Naive B cell (primary cell): ENCODE measurements around the gene DUSP7. TPM values are rescaled to one million over a fixed set of nuclear protein-coding genes. Genes with fewer than 3 reads are reported as not detected.

ENCODE experiments used
- ATAC-seq, 2 donors: fragments of 150-1000 bp; cut with Tn5 transposase; 2 replicates each; pipeline ENCODE4 v1.10.0; 2021; ENCODE audit warnings: low read depth in 2 of 2, mild to moderate bottlenecking in 2 of 2, moderate library complexity in 2 of 2
- DNase-seq: peaks from one replicate; pipeline ENCODE4 v3.0.0; 2022
- H3K27ac Mint-ChIP-seq, 6 donors: one replicate each; pipeline ENCODE4 v1.8.0; 2020 to 2022; ENCODE audit warnings: mild to moderate bottlenecking in 6 of 6, mixed read lengths in 6 of 6, moderate library complexity in 5 of 6, inconsistent platforms in 2 of 6
- H3K27me3 Mint-ChIP-seq, 3 donors: one replicate each; pipeline ENCODE4 v1.8.0; 2021 to 2022; ENCODE audit warnings: mixed read lengths in 3 of 3, mild to moderate bottlenecking in 1 of 3
- H3K36me3 Mint-ChIP-seq, 2 donors: one replicate each; pipeline ENCODE4 v1.8.0; 2020 to 2022; ENCODE audit warnings: mixed read lengths in 2 of 2, inconsistent platforms in 1 of 2, mild to moderate bottlenecking in 1 of 2
- H3K4me1 Mint-ChIP-seq, 3 donors: one replicate each; pipeline ENCODE4 v1.8.0; 2020 to 2022; ENCODE audit warnings: mixed read lengths in 3 of 3, inconsistent platforms in 1 of 3, mild to moderate bottlenecking in 1 of 3, moderate library complexity in 1 of 3
- H3K4me3 Mint-ChIP-seq, 8 donors: one replicate each; pipeline ENCODE4 v1.8.0; 2020 to 2022; ENCODE audit warnings: mild to moderate bottlenecking in 8 of 8, mixed read lengths in 8 of 8, moderate library complexity in 8 of 8, inconsistent platforms in 2 of 8
- H3K9me3 Mint-ChIP-seq, 7 donors: one replicate each; pipeline ENCODE4 v1.8.0; 2020 to 2022; ENCODE audit warnings: mixed read lengths in 7 of 7, mild to moderate bottlenecking in 5 of 7, inconsistent platforms in 2 of 7, moderate library complexity in 1 of 7
- polyA plus RNA-seq, 6 donors: library from polyadenylated mRNA; unstranded; fragments of 300-500 nt; fragmentation: Illumina TruSeq; gene quantifications; one replicate each; pipeline ENCODE4 v1.2.3, GENCODE V29; 2021; ENCODE audit warnings: low read depth in 6 of 6

DUSP7 gene
- under 1 TPM in 5 of 6 donors, not detected in 1; 0.11 to 0.82 (median 0.62) TPM for polyA plus RNA-seq

DNA sequence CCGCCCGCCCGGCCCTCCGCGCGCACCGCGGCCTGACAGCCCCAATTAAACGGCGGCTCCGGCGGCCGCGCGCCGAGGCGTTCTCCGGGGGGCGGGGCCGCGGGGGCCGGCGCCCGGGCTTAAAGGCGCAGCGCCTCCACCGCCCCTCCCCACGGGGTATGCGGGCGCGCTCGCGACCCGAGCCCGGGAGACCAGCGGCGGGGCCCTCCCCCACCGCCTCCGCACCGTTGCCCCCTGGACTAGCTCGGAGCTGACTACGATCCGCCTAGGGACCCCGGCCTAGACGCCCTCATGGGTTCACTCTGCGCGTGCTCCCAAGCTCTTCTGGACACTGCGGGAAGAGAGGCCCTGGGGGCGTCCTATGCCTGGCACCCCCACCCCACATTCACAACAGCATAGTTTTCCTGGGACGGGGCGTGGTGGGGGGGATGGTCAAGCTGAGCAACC lies at the start of gene DUSP7:
Gene DUSP7 (minus strand): TSS at position 51 of the 447 bp plus-strand sequence. CDS start 205 bp downstream, outside the sequence.
- DNase-seq (peak; percentile 67), ATAC-seq (peak; percentile 38)
- no peaks in the 10 kb centered on the region for H3K27me3 Mint-ChIP-seq
- peak within 1 kb of the TSS; percentile 88 to 96 (median 93) for H3K4me3 Mint-ChIP-seq
- H3K27ac Mint-ChIP-seq = peak within 1 kb of the TSS; percentile 75 to 95 (median 86)
- peaks cover 41 to 58% (median 55%) of the 10 kb centered on the region in 3 donors for H3K4me1 Mint-ChIP-seq
- no peaks in the 10 kb centered on the region for H3K9me3 Mint-ChIP-seq
- H3K36me3 Mint-ChIP-seq = no peaks in the 10 kb centered on the region

GRCh38 chr3:52104684-52105640 lies 48.6 kb upstream of the DUSP7 start:
- Mint-ChIP-seq H3K4me1 (peaks cover 7 to 14% (median 13%) of the 10 kb centered on the region in 3 donors), H3K27ac (peak overlapping the region in 1 of 6 donors; percentile 19), H3K27me3 (peaks cover 0 to 8% (median 0%) of the 10 kb centered on the region in 3 donors), H3K4me3 (no peak overlapping the region), H3K36me3 (peaks cover 8 to 11% of the 10 kb centered on the region in 2 donors), H3K9me3 (peaks cover 3 to 25% (median 16%) of the 10 kb centered on the region in 7 donors)
- no peak for DNase-seq
- ATAC-seq = no peak

GRCh38 chr3:52102934-52103333 lies 46.6 kb upstream of the DUSP7 start:
- peaks cover under 1 to 3% (median 3%) of the 10 kb centered on the region in 3 donors for H3K4me1 Mint-ChIP-seq
- no peak for DNase-seq
- H3K9me3 Mint-ChIP-seq = peaks cover 3 to 25% (median 16%) of the 10 kb centered on the region in 7 donors
- no peak for ATAC-seq
- H3K27ac Mint-ChIP-seq = no peak overlapping the region
- no peak overlapping the region for H3K4me3 Mint-ChIP-seq
- H3K36me3 Mint-ChIP-seq = peaks cover 10 to 15% of the 10 kb centered on the region in 2 donors
- peaks cover 0 to 8% (median 0%) of the 10 kb centered on the region in 3 donors for H3K27me3 Mint-ChIP-seq

DNA sequence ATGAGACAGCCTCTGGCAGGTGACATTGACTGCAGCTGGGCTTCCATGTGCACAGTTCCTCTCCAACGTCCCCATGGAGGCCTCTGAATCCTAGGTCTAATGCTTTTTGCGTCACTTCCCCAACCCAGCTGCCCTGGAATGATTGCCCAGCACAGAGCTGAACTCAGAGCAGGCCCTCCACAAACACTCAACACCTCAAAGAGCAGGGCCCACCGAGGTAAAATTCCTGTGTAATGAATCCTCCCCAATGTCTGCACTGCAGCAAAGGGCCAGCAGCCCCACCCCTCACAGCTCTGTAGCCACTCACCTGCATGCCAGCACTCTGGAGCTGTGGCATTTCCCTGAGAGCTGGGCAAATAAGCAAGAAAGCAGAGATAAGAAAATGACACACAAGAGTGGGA lies 42.6 kb upstream of the DUSP7 start:
- DNase-seq (no peak), ATAC-seq (no peak)
- no peaks in the 10 kb centered on the region for H3K4me1 Mint-ChIP-seq
- no peaks in the 10 kb centered on the region for H3K27me3 Mint-ChIP-seq
- peaks cover 10 to 15% of the 10 kb centered on the region in 2 donors for H3K36me3 Mint-ChIP-seq
- no peak overlapping the region for H3K27ac Mint-ChIP-seq
- H3K9me3 Mint-ChIP-seq = peaks cover 3 to 25% (median 16%) of the 10 kb centered on the region in 7 donors
- H3K4me3 Mint-ChIP-seq = no peak overlapping the region

DNA sequence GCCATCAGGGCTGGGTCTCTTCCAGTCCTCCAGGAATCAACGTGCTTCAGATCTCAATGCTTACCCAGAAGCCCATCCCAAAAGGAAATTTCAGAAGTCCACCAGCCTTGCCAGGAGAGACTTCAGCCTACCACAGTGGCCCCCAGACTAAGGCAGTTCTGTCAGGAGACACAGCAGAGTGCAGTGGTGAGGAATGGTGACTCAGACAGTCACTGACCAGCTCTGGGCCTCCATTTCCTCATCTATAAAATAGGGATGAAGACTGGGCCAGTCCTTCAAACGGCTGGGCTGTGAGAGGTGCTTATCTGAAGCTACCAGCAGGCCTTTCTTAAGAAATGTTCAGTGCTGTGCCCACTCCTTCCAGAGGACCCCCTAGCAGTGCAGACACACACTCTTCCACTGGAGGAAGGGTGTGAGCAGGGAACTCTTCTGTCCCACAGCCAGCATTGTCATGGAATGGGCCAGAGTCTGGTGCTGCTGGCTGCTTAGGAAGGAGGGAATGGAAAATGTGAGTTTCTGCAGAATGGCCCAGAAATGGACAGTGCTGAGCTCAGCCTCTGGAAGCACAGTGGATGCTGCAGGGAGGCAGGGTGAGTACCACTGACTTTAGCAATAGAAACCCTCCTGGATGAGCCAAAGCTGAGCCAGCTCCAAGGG lies 41.6 kb upstream of the DUSP7 start:
- Mint-ChIP-seq H3K27ac (no peak overlapping the region), H3K4me1 (no peaks in the 10 kb centered on the region), H3K9me3 (peaks cover 3 to 25% (median 16%) of the 10 kb centered on the region in 7 donors), H3K27me3 (no peaks in the 10 kb centered on the region), H3K4me3 (no peak overlapping the region), H3K36me3 (peaks cover 10 to 15% of the 10 kb centered on the region in 2 donors)
- ATAC-seq (no peak), DNase-seq (no peak)

GRCh38 chr3:52095990-52096775 lies 39.8 kb upstream of the DUSP7 start:
- Mint-ChIP-seq H3K9me3 (peaks cover 1 to 12% (median 7%) of the 10 kb centered on the region in 7 donors), H3K4me3 (no peak overlapping the region), H3K36me3 (peaks cover 10 to 15% of the 10 kb centered on the region in 2 donors), H3K4me1 (peaks cover 0 to 1% (median 0%) of the 10 kb centered on the region in 3 donors), H3K27me3 (no peaks in the 10 kb centered on the region), H3K27ac (peak overlapping the region in 1 of 6 donors; percentile 52)
- DNase-seq (no peak), ATAC-seq (no peak)

DNA sequence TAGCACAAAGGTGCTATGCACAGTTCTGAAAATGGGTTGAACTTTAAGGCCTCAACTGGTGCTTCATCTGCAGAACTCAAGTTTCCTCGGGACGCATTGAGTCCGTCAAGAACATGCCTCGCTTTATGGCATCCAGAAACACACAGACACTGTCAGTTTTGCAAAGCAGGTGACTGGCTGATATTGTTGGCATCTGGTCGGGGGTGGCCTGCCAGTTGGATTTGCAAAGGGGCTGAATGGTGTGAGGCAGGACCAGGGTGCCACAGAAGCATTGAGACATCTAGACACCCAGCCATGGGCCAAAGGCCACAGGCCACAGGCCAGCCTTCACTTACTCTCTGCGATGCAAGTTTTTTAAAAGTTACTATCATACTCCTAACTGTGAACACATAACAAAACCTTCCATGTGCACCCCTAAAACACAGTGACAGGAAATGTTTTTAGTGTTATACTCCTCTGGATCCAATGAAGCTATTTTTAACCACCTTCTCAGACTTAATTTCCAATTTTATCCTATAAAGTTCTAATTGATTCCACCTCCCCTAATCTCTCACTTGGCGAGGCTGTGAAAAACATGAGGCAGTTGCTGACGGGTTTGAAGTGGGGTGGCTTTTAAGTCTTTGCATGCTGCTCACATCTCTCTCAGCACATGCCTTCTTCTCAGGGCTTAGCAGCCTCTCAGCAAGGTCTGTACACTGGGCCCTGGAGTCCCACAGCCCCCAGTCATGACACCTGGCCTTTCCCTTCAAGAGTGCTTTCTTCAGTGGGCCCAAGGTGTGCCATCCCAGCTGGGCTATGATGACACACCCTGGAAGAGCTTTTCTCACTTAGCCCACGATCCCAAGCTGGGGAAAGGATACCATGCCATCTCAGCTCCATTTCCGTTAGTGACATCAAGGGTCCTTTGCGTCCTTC lies 38.5 kb upstream of the DUSP7 start:
- H3K4me1 Mint-ChIP-seq = peaks cover 0 to 1% (median 0%) of the 10 kb centered on the region in 3 donors
- DNase-seq (no peak), ATAC-seq (no peak)
- H3K4me3 Mint-ChIP-seq = no peak overlapping the region
- peaks cover under 1 to 2% of the 10 kb centered on the region in 2 donors for H3K36me3 Mint-ChIP-seq
- H3K9me3 Mint-ChIP-seq = no peaks in the 10 kb centered on the region
- no peaks in the 10 kb centered on the region for H3K27me3 Mint-ChIP-seq
- H3K27ac Mint-ChIP-seq = no peak overlapping the region

DNA sequence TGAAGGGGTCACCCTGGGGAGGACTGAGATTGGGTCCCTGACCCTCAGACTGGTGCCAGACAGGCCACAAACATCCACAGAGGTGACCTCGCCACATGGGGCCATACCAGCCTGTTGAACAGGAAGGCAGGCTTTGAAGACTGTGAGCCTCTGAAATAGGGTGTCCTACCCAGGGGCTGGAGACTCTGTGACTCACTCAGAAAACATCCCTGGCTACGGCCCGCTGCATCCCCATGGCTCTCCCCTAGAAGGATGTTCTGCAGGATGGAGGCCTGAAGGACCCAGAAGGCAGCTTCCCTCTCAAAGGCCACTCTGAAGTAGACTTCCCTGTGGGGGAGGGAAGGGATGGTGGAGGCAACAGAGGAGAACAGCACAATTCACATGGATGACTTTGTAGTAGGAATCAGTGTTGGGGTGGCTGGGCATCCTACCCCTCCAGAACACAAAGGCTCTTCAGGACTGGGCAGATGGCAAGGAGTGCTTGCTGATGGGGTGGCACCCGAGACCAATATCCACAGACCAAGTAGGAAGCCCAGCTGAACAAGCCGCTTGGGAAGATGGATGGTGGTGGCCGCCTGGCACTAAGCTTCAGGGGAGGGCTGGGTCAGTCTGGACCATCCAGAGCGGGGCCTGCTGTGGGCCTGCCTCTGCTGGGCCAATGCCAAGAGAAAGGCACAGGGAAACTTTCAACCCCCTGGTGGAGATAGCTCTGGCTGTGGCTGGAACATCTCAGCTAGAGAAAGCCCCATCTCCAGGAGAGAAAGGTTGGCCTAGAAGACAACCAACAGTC lies 37.6 kb upstream of the DUSP7 start:
- no peaks in the 10 kb centered on the region for H3K36me3 Mint-ChIP-seq

GRCh38 chr3:52092891-52093290 lies 36.5 kb upstream of the DUSP7 start:
- H3K36me3 Mint-ChIP-seq = no peaks in the 10 kb centered on the region
- H3K27me3 Mint-ChIP-seq = no peaks in the 10 kb centered on the region
- H3K9me3 Mint-ChIP-seq = no peaks in the 10 kb centered on the region
- ATAC-seq (no peak), DNase-seq (no peak)
- peaks cover 0 to 1% (median 0%) of the 10 kb centered on the region in 3 donors for H3K4me1 Mint-ChIP-seq
- H3K27ac Mint-ChIP-seq = peak overlapping the region in 1 of 6 donors; percentile 47
- H3K4me3 Mint-ChIP-seq = no peak overlapping the region

More for the DNA sequence above, 37.6 kb upstream of the DUSP7 start:
- Mint-ChIP-seq H3K4me1 (peaks cover 0 to 1% (median 0%) of the 10 kb centered on the region in 3 donors), H3K27ac (no peak overlapping the region), H3K9me3 (no peaks in the 10 kb centered on the region), H3K27me3 (no peaks in the 10 kb centered on the region), H3K4me3 (peak overlapping the region in 1 of 8 donors; percentile 1)
- ATAC-seq = no peak
- DNase-seq = no peak

GRCh38 chr3:52092271-52092660 lies 35.9 kb upstream of the DUSP7 start:
- peak overlapping the region in 1 of 6 donors; percentile 54 for H3K27ac Mint-ChIP-seq
- peaks cover 2 to 6% (median 3%) of the 10 kb centered on the region in 3 donors for H3K4me1 Mint-ChIP-seq
- H3K36me3 Mint-ChIP-seq = no peaks in the 10 kb centered on the region
- no peaks in the 10 kb centered on the region for H3K27me3 Mint-ChIP-seq
- H3K4me3 Mint-ChIP-seq = no peak overlapping the region
- no peak for DNase-seq
- no peaks in the 10 kb centered on the region for H3K9me3 Mint-ChIP-seq
- ATAC-seq = no peak

GRCh38 chr3:52091586-52092270 lies 35.4 kb upstream of the DUSP7 start:
- no peak overlapping the region for H3K4me3 Mint-ChIP-seq
- no peaks in the 10 kb centered on the region for H3K36me3 Mint-ChIP-seq
- no peak for DNase-seq
- ATAC-seq = no peak
- H3K9me3 Mint-ChIP-seq = no peaks in the 10 kb centered on the region
- peaks cover 7 to 11% (median 9%) of the 10 kb centered on the region in 3 donors for H3K4me1 Mint-ChIP-seq
- H3K27ac Mint-ChIP-seq = no peak overlapping the region
- H3K27me3 Mint-ChIP-seq = no peaks in the 10 kb centered on the region
